Adrenal gland (tissue), 12 donors: ENCODE results near the gene TCP10L. TPM values are rescaled to one million over a fixed set of nuclear protein-coding genes. Genes with fewer than 3 reads are reported as not detected.

Source experiments
- DNase-seq, 7 donors: peaks; one replicate each; pipeline ENCODE4 v3.0.0-alpha.2; 2019 to 2020
- H3K27ac ChIP-seq, 5 donors: fragments of 200-600 bp; sonication (generic) in 4 of 5; 1 replicate in 3 of 5; 2 replicates in 2 of 5; pipeline versions ENCODE4 v1.5.1 to v1.8.0; 2016 to 2020; ENCODE audit warnings: mild to moderate bottlenecking in 1 of 5
- H3K27me3 ChIP-seq: fragments of 200-600 bp; 2 replicates; pipeline ENCODE4 v1.8.0; 2021
- H3K36me3 ChIP-seq, 2 donors: fragments of 200-600 bp; replicated peaks in 1 of 2; 1 replicate in 1 of 2; 2 replicates in 1 of 2; pipeline versions ENCODE4 v1.5.1 to v1.8.0; 2018 to 2022
- H3K4me1 ChIP-seq, 2 donors: fragments of 200-600 bp; replicated peaks in 1 of 2; 1 replicate in 1 of 2; 2 replicates in 1 of 2; pipeline versions ENCODE4 v1.5.1 to v1.8.0; 2018 to 2021
- H3K4me3 ChIP-seq, 4 donors: fragments of 200-600 bp; sonication (generic) in 3 of 4; one replicate each; pipeline ENCODE4 v1.5.1; 2016 to 2018
- H3K9me3 ChIP-seq, 3 donors: fragments of 200-600 bp; sonication (generic) in 1 of 3; replicated peaks in 1 of 3; 1 replicate in 2 of 3; 2 replicates in 1 of 3; pipeline versions ENCODE4 v1.5.1 to v1.8.0; 2016 to 2021
- POLR2A ChIP-seq, 2 donors: fragments of 450-650 bp; IDR thresholded peaks; one replicate each; pipeline ENCODE4 v1.6.1; 2017; ENCODE audit warnings: antibody characterized with exemption in 2 of 2, mild to moderate bottlenecking in 2 of 2, moderate library complexity in 1 of 2
- WGBS, 4 donors: extraction: QIAGEN DNeasy Blood & Tissue Kit in 2 of 4; methylation state at CpG; one replicate each; pipeline versions ENCODE4 v1.1.5 to v1.1.7; 2013 to 2017; 5-methylcytosine and 5-hydroxymethylcytosine counted together
- intact Hi-C, 2 donors: fragments of 100-400 bp; cut with DNase I; formaldehyde crosslinking; loops; one replicate each; pipeline versions ENCODE4 v1.14.1 to v1.15.0; 2022 to 2023
- polyA plus RNA-seq, 3 donors: library from polyadenylated mRNA; stranded (reverse); fragments of 200-250 nt in 2 of 3; fragments of 350-450 nt in 1 of 3; fragmentation: Illumina TruSeq in 1 of 3; extraction: RNeasy Lipid Tissue Mini Kit (QIAGEN cat#74804) in 1 of 3; gene quantifications; one replicate each; pipeline ENCODE4 v1.2.3, GENCODE V29; 2013 to 2014
- total RNA-seq, 9 donors: library from RNA; depleted of rRNA in 4 of 9; stranded (reverse); fragments of >200 nt in 4 of 9; fragments of 120-200 nt in 1 of 9; fragmentation: NEBNext Ultra II Directional in 1 of 9; extraction: Animal tissue kit (Norgen Biotek cat#: 25700) in 1 of 9; gene quantifications; one replicate each; pipeline versions ENCODE4 v1.1.0 to v1.2.4, GENCODE V29; 2013 to 2023
- TF ChIP-seq, protein P1 (sequence below), 6 experiments: fragments of 450-650 bp in 4 of 6; fragments of 200-600 bp in 2 of 6; sonication (generic) in 1 of 6; IDR thresholded peaks; 1 replicate in 5 of 6; 2 replicates in 1 of 6; pipeline versions ENCODE4 v1.5.1 to v1.8.0; 2016 to 2021; ENCODE audit warnings: antibody characterized with exemption in 6 of 6, mild to moderate bottlenecking in 2 of 6, moderate library complexity in 1 of 6
- donor health status: healthy with polysubstance abuse.
- donor health status: Bipolar disorder and iron deficiency.
- donor health status: DM: yes; HTN: yes; CAD: no.
- donor health status: DM: no; HTN: no; CAD: no.
- donor health status: DM: no; HTN: no; CAD: no.
- donor health status: DM: yes; HTN: yes; CAD: no.

The TCP10L gene
- total and polyA plus RNA-seq, 12 donors: 0.28 to 3.0 (median 0.82) TPM; not detected in 2

DNA sequence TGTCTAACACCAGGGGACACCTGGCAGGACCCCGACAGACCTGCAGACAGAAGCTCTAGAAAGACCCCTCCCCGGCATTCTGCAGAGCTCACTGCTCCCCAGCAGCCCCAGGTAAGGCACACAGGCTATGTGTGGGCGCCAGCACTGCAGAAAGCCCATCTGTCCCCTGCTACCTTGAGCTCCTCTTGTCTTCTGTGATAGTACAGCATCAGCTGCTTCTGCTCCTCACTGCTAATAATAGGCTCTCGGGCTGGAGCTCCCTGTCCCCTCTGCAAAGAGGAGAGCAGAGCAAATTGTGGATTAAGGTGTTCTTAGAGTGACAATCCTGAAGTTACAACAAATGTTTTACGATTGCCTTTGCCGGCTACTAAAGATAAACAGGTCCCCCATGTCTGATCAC, 16.8 kb upstream of the TCP10L start:
- DNase-seq: no peak
- no peak overlapping the region for H3K4me3 ChIP-seq
- H3K36me3 ChIP-seq: peaks cover 0 to 69% of the 10 kb centered on the region in 2 donors
- H3K27me3 ChIP-seq: no peaks in the 10 kb centered on the region
- intact Hi-C loops: loop anchor here in 1 of 2 donors (5.0 kb wide), 1 partner anchor 205 kb away; no protein-coding TSS in a partner anchor
- no peaks in the 10 kb centered on the region for H3K9me3 ChIP-seq
- TF ChIP-seq, protein P1, sequence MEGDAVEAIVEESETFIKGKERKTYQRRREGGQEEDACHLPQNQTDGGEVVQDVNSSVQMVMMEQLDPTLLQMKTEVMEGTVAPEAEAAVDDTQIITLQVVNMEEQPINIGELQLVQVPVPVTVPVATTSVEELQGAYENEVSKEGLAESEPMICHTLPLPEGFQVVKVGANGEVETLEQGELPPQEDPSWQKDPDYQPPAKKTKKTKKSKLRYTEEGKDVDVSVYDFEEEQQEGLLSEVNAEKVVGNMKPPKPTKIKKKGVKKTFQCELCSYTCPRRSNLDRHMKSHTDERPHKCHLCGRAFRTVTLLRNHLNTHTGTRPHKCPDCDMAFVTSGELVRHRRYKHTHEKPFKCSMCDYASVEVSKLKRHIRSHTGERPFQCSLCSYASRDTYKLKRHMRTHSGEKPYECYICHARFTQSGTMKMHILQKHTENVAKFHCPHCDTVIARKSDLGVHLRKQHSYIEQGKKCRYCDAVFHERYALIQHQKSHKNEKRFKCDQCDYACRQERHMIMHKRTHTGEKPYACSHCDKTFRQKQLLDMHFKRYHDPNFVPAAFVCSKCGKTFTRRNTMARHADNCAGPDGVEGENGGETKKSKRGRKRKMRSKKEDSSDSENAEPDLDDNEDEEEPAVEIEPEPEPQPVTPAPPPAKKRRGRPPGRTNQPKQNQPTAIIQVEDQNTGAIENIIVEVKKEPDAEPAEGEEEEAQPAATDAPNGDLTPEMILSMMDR (IDR thresholded peaks at IDR 0.05): no peak
- no peak for TF ChIP-seq POLR2A (IDR thresholded peaks at IDR 0.05)
- no peak overlapping the region for H3K27ac ChIP-seq
- H3K4me1 ChIP-seq: no peaks in the 10 kb centered on the region
- 92 to 98% (median 93%) methylated on average over 5 to 6 of the region's 6 CpGs for WGBS, 4 donors

DNA sequence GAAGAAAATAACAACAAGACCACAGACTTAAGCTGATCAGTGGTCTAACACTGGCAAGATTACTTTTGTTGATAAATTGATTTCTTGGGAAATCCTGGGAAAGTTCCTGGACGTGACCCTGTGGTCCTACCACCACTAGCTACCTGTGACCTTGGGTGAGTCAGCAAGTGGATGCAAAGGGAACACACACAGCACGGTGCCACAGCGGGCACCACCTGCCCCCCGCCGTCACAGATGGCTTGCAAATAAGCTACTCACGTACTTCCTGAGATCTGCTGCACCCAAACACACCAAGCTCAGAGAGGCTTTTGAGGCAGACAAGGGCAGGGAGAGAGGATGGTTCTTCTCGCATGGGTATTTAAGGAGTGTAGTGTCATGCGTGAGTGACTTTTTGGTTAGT, 14.2 kb upstream of the TCP10L start:
- TF ChIP-seq, protein P1 (IDR thresholded peaks at IDR 0.05): no peak
- TF ChIP-seq POLR2A (IDR thresholded peaks at IDR 0.05): no peak
- intact Hi-C loops: loop anchor here in 1 of 2 donors (10.0 kb wide), 1 partner anchor 195 kb away; no protein-coding TSS in a partner anchor
- H3K36me3 ChIP-seq: peaks cover 0 to 43% of the 10 kb centered on the region in 2 donors

DNA sequence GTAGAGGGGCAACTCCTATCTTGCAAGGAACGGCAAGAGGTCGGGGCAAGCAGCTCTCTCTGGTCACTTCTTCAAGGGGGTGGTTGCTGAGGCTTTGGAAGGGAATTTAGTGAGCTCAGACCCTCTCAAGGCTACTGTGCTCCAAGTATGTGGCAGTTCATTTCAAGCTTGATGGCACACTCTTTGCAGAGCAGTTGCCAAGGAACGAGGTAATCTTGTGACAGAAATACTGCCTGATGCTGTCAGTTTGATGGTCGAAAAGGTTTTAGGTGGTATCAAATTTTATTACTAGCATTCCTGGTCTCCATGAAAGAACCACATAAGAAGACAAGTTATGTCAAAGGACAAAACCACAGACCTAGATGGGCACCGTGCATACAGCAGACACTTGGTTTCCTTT, 13.8 kb upstream of the TCP10L start:
- peaks cover 0 to 39% of the 10 kb centered on the region in 2 donors for H3K36me3 ChIP-seq
- intact Hi-C loops: loop anchor here in 1 of 2 donors (10.0 kb wide), 1 partner anchor 194 kb away; no protein-coding TSS in a partner anchor
- no peak overlapping the region for H3K4me3 ChIP-seq
- no peak for DNase-seq
- no peaks in the 10 kb centered on the region for H3K9me3 ChIP-seq
- no peaks in the 10 kb centered on the region for H3K27me3 ChIP-seq
- no peak for TF ChIP-seq POLR2A (IDR thresholded peaks at IDR 0.05)
- H3K4me1 ChIP-seq: no peaks in the 10 kb centered on the region
- WGBS, 4 donors: 64 to 85% (median 75%) methylated on average over 5 of the region's 5 CpGs
- no peak overlapping the region for H3K27ac ChIP-seq

More for the DNA sequence above, 14.2 kb upstream of the TCP10L start:
- Histone ChIP-seq H3K9me3 (no peaks in the 10 kb centered on the region), H3K27me3 (no peaks in the 10 kb centered on the region), H3K4me3 (no peak overlapping the region), H3K27ac (no peak overlapping the region), H3K4me1 (no peaks in the 10 kb centered on the region)
- WGBS, 4 donors: 59 to 74% (median 70%) methylated on average over 4 to 8 of the region's 8 CpGs
- peak in 5 of 7 donors; percentile 24 to 58 (median 41) for DNase-seq

DNA sequence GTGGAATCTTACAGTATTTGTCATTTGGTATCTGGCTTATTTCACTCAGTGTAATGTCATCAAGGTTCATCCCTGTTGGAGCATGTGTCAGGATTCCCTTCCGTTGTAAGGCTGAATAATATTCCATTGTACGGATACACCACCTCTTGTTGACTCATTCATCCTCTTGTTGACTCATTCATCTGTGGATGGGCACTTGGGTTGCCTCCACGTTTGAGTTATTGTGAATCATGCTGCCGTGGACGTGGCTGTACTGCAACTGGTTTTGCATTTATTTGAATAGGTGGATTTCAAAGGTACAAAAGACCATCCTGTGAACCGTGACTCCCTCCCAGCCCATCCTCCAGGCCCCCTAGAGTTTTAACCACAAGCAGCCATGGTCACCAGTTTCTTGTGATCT, 11.9 kb upstream of the TCP10L start:
- 53 to 67% (median 57%) methylated on average over 6 of the region's 6 CpGs for WGBS, 4 donors
- no peak for TF ChIP-seq POLR2A (IDR thresholded peaks at IDR 0.05)
- TF ChIP-seq, protein P1 (IDR thresholded peaks at IDR 0.05): no peak
- no peaks in the 10 kb centered on the region for H3K27me3 ChIP-seq
- intact Hi-C loops: loop anchor here in 1 of 2 donors (10.0 kb wide), 1 partner anchor 192 kb away; no protein-coding TSS in a partner anchor
- H3K4me1 ChIP-seq: no peaks in the 10 kb centered on the region
- H3K36me3 ChIP-seq: peaks cover 0 to 20% of the 10 kb centered on the region in 2 donors
- no peak overlapping the region for H3K4me3 ChIP-seq
- no peaks in the 10 kb centered on the region for H3K9me3 ChIP-seq
- no peak overlapping the region for H3K27ac ChIP-seq
- DNase-seq: peak in 2 of 7 donors; percentile 6 to 18

DNA sequence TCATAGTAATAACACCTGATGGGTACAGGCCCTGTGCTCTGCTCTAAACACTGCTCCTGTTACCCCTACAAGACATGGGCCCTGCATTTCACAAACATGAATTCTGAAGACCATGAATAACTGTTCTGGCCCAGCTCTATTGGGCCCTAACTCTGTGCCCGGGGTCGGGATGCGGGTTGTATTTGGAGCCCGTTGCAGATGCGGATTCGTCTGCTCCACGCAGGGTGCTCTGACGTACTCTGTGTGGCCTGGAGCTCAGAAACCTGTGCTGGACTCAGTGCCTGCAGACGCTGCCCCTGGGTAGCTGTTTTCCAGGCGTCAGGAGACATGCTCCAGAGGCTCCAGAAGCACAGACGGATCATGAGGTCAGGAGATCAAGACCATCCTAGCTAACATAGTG, 10.1 kb upstream of the TCP10L start:
- intact Hi-C loops: loop anchor here in 1 of 2 donors (10.0 kb wide), 1 partner anchor 191 kb away; no protein-coding TSS in a partner anchor
- no peaks in the 10 kb centered on the region for H3K4me1 ChIP-seq
- no peak overlapping the region for H3K27ac ChIP-seq
- H3K27me3 ChIP-seq: no peaks in the 10 kb centered on the region
- no peak overlapping the region for H3K4me3 ChIP-seq
- no peak for TF ChIP-seq POLR2A (IDR thresholded peaks at IDR 0.05)
- TF ChIP-seq, protein P1 (IDR thresholded peaks at IDR 0.05): no peak
- no peak for DNase-seq
- WGBS, 4 donors: 76 to 95% (median 88%) methylated on average over 5 to 11 of the region's 11 CpGs
- H3K9me3 ChIP-seq: no peaks in the 10 kb centered on the region
- peaks cover 0 to 12% of the 10 kb centered on the region in 2 donors for H3K36me3 ChIP-seq
